HEK293T (cell line): Measurements from ENCODE around the gene COMMD10.

Experiments used
- BHLHE40 ChIP-seq: fragments of 450-650 bp; IDR thresholded peaks from 2 replicates; pipeline ENCODE4 v1.6.1; 2016; ENCODE audit warnings: mild to moderate bottlenecking, moderate library complexity, borderline replicate concordance
- CTBP1 ChIP-seq: fragments of 450-650 bp; IDR thresholded peaks from 2 replicates; pipeline ENCODE4 v1.6.1; 2016; ENCODE audit warnings: borderline replicate concordance
- ELF4 ChIP-seq: fragments of 450-650 bp; IDR thresholded peaks from 2 replicates; pipeline ENCODE4 v1.6.1; 2017; ENCODE audit warnings: antibody characterized with exemption
- FOXA1 ChIP-seq: fragments of 450-650 bp; IDR thresholded peaks from 2 replicates; pipeline ENCODE4 v1.6.1; 2016; ENCODE audit warnings: mild to moderate bottlenecking
- FOXK2 ChIP-seq: fragments of 450-650 bp; IDR thresholded peaks from 2 replicates; pipeline ENCODE4 v1.6.1; 2016; ENCODE audit warnings: mild to moderate bottlenecking
- FOXM1 ChIP-seq: fragments of 450-650 bp; IDR thresholded peaks from 2 replicates; pipeline ENCODE4 v1.6.1; 2017; ENCODE audit warnings: mild to moderate bottlenecking, borderline replicate concordance
- LEF1 ChIP-seq: fragments of 450-650 bp; IDR thresholded peaks from 2 replicates; pipeline ENCODE4 v1.6.1; 2017; ENCODE audit warnings: mild to moderate bottlenecking, borderline replicate concordance
- NFRKB ChIP-seq: fragments of 450-650 bp; IDR thresholded peaks from 2 replicates; pipeline ENCODE4 v1.6.1; 2016; ENCODE audit warnings: mild to moderate bottlenecking, moderate library complexity
- PKNOX1 ChIP-seq: fragments of 450-650 bp; IDR thresholded peaks from 2 replicates; pipeline ENCODE4 v1.6.1; 2016
- SP1 ChIP-seq: fragments of 450-650 bp; IDR thresholded peaks from 2 replicates; pipeline ENCODE4 v1.6.1; 2017
- SUZ12 ChIP-seq: fragments of 450-650 bp; IDR thresholded peaks from 2 replicates; pipeline ENCODE4 v1.6.1; 2016; ENCODE audit warnings: mild to moderate bottlenecking
- ZNF384 ChIP-seq: fragments of 450-650 bp; IDR thresholded peaks from 2 replicates; pipeline ENCODE4 v1.6.1; 2016

- TF ChIP-seq ELF4, result no peak
- TF ChIP-seq SP1, result no peak
- TF ChIP-seq LEF1, result no peak
- no peak for TF ChIP-seq FOXA1
- TF ChIP-seq ZNF384, result no peak
- no peak for TF ChIP-seq NFRKB
- no peak for TF ChIP-seq BHLHE40
- TF ChIP-seq FOXM1, result no peak
- TF ChIP-seq CTBP1, result no peak
- TF ChIP-seq PKNOX1, result no peak
- no peak for TF ChIP-seq SUZ12
- TF ChIP-seq FOXK2, result no peak
Observed at GRCh38 chr5:116274251-116274650, 189.4 kb downstream of the COMMD10 start.
